ENCODE results near the gene MCU.
A peak's percentile ranks its signal among the peaks of the same experiment; 100 is the strongest.
"Not testable (repeated sequence)": the region's sequence is repeated elsewhere in the genome, so short reads cannot be mapped to it uniquely, and the experiment has no call there.

The MCU gene, protein sequence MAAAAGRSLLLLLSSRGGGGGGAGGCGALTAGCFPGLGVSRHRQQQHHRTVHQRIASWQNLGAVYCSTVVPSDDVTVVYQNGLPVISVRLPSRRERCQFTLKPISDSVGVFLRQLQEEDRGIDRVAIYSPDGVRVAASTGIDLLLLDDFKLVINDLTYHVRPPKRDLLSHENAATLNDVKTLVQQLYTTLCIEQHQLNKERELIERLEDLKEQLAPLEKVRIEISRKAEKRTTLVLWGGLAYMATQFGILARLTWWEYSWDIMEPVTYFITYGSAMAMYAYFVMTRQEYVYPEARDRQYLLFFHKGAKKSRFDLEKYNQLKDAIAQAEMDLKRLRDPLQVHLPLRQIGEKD

DNA sequence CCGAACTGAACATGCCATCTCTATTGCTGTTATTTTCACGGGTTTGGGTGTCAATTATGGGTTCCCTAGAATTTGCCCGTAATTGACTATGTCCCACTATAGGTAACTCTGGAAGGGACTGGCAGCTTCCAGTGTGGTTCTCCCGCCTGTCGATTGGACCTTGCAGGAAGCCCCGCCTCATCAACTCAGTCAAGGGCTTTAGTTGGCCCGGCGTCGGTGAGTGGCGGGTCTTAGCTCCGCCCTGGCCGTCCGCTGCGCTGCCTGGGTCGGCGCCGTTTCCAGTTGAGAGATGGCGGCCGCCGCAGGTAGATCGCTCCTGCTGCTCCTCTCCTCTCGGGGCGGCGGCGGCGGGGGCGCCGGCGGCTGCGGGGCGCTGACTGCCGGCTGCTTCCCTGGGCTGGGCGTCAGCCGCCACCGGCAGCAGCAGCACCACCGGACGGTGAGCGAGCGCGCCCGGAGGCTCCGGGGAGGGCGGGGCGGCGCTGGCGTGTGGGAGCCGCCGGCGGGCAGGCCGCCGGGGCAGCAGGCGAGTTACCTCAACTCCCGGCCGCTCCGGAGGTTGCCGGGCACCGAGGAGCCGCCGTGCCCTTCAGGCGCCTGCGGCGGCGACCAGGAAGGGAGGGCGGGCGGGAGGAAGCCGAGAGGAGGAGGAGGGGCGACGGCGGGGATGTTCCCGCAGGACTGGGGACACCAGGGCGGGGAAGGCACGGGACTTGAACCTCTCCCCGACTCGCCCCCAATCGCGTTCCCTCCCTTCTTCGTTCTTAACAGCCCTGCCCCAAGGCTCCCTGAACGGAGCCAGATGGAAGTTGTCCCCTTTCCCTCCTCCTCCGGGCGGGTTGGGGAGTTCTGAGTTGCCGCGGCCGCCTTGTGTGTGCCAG is at the start of gene MCU:
TSS of gene MCU (plus strand) at position 281 of the 881 bp plus-strand sequence. CDS start at position 290, 9 bp downstream.
- peak; percentile 94 for DNase-seq

DNA sequence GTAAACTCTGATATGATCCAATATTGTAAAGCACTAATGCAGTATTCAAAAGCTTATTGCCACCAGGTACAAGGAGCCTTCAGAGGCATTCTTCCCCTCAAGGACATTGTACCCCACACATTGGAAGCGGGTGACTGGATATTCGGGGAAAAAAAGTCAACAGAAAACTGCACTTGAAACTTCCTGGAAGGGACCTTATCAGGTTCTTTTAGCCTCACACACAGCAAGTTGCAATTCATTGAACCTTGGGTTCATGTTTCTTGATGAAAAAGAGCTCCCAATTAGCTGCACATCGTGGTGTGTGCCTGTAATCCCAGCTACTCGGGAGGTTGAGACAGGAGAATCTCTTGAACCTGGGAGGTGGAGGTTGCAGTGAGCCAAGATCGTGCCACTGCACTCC is 49.6 kb upstream of the MCU start:
- DNase-seq, result no peak

- DNase-seq, result no peak
These were observed 46.6 kb upstream of the MCU start for GRCh38 chr10:72645263-72645858.

- DNase-seq, result not testable (repeated sequence)
These were observed 45.0 kb upstream of the MCU start for GRCh38 chr10:72646971-72647370.

- DNase-seq, result no peak
These were observed 43.6 kb upstream of the MCU start for GRCh38 chr10:72648301-72648700.

GRCh38 chr10:72649291-72649690 is 42.7 kb upstream of the MCU start:
- no peak for DNase-seq

- no peak for DNase-seq
These were observed 38.4 kb upstream of the MCU start for GRCh38 chr10:72653383-72654096.

- DNase-seq, result no peak
These were observed 37.2 kb upstream of the MCU start for GRCh38 chr10:72654720-72655119.

DNA sequence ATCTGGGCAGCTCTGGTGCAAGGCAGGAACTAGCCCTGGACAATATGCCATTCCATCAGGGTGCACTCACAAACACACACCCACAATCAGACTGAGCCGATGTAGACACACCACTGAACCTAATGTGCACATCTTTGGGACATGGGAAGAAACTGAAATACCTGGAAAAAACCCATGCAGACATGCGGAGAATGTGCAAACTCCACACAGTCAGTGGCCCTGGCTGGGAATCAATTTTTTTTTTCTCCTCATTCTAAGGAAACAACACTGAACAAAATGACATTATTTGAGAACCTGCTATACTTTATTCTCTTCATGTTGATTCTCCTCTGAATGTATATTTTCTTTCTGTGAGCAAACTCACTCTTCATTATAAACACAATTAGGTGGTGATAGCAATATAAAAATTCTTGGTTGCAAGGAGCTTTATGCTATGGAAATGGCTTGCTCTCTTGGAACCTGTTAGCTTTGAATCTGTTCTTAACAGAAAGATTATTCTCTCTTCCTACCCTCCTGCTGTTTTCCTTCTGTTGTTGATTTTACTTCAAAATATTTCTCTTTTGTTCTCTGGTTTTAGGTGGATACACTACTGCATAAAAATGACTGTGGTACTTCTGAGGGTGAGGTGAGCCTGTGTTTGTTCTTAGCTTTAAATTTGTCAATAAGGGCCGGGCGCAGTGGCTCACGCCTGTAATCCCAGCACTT is 33.1 kb upstream of the MCU start:
- no peak for DNase-seq

GRCh38 chr10:72659694-72660093 is 32.2 kb upstream of the MCU start:
- no peak for DNase-seq

- DNase-seq, result no peak
These were observed 31.7 kb upstream of the MCU start for GRCh38 chr10:72660220-72660619.

GRCh38 chr10:72661431-72661830 is 30.5 kb upstream of the MCU start:
- no peak for DNase-seq

DNA sequence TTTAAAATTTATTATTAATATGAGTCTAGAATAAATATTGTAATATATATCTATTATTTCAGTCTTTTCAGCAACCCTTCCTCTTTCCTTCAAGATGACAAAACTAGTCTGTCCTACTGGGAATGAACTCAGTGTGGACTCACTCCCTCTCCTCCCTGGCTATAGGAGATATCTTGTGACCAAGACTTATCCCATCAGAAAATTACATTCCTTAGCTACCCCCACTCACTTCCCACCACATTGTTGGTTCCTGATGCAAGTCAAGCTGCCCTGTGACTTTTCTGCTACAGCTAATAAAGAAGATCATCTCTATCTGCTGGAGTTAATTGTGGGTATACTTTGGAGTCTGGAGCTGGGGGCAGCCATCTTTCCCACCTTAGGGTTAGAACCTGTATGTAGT is 28.0 kb upstream of the MCU start:
- no peak for DNase-seq

GRCh38 chr10:72665925-72666324 is 26.0 kb upstream of the MCU start:
- DNase-seq, result no peak

DNA sequence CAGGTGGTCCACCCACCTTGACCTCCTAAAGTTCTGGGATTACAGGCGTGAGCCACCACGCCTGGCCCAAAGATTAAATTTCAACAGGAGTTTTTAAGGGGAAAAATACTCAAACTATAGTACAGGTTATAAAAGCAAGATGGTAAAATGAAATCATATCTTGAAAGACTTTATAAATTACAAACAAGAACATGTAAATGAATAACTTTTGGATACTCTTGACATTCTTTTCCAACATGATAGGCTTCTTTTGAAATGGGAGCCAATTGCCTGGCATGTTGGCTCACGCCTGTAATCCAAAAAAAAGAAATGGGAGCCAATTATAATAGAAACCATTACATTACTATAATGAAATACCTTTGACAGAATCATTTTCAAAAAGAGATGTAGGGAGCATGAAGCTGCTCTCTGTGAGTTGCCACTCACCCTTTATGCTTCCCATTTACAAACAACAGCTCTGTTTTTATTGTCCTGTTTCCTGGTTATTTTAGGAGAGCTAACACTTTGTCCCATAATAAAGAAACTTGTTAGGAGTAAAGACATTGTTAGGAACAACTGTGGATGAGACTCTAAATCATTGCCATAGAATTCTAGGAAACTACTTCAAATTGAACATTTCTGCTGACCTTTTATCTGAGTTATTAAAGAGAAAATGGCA is 24.6 kb upstream of the MCU start:
- no peak for DNase-seq

- no peak for DNase-seq
These were observed 18.7 kb upstream of the MCU start for GRCh38 chr10:72673280-72673679.

DNA sequence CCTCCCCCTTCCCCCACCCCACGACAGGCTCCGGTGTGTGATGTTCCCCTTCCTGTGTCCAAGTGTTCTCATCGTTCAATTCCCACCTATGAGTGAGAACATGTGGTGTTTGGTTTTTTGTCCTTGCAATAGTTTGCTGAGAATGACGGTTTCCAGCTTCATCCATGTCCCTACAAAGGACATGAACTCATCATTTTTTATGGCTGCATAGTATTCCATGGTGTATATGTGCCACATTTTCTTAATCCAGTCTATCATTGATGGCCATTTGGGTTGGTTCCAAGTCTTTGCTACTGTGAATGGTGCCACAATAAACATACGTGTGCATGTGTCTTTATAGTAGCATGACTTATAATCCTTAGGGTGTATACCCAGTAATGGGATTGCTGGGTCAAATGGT is 17.8 kb upstream of the MCU start:
- DNase-seq, result not testable (repeated sequence)

DNA sequence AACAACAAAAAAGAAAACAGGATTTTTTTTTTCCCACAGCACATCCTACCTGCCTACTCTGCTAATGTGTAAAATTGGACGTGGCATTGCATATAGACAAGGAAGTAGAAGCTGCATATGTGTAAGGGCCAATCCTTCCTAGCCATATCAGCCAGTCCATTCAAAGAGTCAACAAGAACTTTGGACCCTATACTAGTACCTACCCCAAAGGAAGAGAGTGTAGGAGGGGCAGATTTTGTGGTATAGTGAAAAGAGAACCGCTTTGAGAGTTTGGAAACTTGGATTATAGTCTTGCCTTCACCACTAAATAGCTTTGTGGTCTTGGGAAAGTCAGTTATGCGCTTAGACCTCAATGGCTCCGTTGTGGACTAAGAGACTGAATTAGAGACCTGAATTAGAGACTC is 12.1 kb upstream of the MCU start:
- DNase-seq, result no peak

- DNase-seq, result no peak
These were observed 9.3 kb upstream of the MCU start for GRCh38 chr10:72682638-72683037.

DNA sequence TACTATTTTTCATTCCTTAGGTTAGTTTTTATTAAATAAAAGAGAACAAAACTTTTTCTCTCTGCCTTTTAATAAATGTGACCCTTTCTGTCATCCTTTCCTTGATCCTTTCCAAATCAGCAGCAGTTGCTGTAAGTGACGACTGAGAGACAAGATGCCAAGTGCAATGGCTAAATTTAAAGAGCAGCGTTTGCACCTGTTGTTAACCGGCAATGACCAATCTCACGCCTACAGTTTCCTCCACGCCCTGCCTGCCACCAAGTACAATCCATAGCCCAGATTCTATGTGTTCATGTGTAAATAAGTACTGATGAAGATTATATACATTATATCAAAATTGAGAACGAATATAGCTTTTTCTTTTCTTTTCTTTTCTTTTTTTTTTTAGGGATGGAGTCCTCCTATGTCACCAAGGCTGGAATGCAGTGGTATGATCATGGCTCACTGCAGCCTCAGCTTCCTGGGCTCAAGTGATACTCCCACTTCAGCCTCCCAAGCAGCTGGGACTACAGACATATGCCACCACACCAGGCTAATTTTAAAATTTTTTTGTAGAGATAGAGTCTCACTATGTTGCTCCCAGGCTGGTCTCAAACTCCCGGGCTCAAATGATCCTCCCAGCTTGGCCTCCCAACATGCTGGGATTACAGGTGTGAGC is 6.5 kb upstream of the MCU start:
- no peak for DNase-seq

GRCh38 chr10:72686430-72686829 is 5.5 kb upstream of the MCU start:
- not testable (repeated sequence) for DNase-seq
